ENCODE results near the gene BTNL9.

DNA sequence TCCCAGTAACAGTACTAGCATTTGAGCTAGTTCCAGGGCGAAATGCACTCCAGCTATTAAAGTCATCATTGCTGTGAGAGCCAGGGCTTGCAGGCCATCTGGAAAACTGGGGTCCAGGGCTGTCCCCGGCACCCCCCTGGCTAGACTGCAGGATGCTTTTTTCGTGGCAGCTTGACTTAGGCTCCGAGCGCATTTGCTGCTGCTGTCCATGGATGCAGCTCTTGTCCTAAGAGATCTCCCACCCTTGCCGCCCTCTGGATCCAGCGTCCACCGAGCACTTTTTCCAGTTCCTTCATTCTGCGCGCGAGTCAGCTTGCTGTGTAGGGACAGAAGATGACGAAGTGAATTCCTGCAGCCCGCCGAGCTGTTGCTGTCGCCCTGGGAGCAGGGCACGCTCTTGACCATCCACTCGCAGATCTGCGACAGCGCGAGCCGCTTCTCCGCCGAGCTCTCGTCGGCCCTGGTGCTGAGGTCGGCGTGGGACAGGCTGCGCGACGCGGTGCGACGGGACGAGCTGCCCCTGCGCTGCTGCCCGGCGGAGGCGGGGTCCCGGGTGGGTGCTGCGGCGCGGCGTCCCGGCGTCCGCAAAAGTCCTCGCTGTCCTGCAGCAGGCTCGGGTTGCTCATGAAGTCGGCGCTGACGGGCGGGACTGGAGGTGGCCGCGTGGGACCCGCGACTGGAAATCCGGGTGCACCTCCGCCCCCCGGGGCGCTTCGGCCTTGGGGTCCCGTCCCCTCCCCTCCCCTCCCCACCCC lies 60.2 kb downstream of the BTNL9 start:
- no peak for TF ChIP-seq RAD21 (IDR thresholded peaks at IDR 0.05; ENCODE audit: low read length)
- TF ChIP-seq, protein P1, sequence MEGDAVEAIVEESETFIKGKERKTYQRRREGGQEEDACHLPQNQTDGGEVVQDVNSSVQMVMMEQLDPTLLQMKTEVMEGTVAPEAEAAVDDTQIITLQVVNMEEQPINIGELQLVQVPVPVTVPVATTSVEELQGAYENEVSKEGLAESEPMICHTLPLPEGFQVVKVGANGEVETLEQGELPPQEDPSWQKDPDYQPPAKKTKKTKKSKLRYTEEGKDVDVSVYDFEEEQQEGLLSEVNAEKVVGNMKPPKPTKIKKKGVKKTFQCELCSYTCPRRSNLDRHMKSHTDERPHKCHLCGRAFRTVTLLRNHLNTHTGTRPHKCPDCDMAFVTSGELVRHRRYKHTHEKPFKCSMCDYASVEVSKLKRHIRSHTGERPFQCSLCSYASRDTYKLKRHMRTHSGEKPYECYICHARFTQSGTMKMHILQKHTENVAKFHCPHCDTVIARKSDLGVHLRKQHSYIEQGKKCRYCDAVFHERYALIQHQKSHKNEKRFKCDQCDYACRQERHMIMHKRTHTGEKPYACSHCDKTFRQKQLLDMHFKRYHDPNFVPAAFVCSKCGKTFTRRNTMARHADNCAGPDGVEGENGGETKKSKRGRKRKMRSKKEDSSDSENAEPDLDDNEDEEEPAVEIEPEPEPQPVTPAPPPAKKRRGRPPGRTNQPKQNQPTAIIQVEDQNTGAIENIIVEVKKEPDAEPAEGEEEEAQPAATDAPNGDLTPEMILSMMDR (conservative IDR thresholded peaks at IDR 0.05; ENCODE audit: low read depth, low read length): no peak
- TF ChIP-seq RCOR1 (IDR thresholded peaks at IDR 0.05; ENCODE audit: insufficient replicate concordance, low read length): no peak
- TF ChIP-seq POLR2A (IDR thresholded peaks at IDR 0.05; ENCODE audit: low read depth, low read length): no peak
- no peak for TF ChIP-seq RFX5 (IDR thresholded peaks at IDR 0.05; ENCODE audit: low read depth, low read length)
- TF ChIP-seq, protein P2, sequence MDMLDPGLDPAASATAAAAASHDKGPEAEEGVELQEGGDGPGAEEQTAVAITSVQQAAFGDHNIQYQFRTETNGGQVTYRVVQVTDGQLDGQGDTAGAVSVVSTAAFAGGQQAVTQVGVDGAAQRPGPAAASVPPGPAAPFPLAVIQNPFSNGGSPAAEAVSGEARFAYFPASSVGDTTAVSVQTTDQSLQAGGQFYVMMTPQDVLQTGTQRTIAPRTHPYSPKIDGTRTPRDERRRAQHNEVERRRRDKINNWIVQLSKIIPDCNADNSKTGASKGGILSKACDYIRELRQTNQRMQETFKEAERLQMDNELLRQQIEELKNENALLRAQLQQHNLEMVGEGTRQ (IDR thresholded peaks at IDR 0.05; ENCODE audit: low read depth, low read length): no peak
- TF ChIP-seq MXI1 (IDR thresholded peaks at IDR 0.05; ENCODE audit: borderline replicate concordance, low read depth, low read length): no peak
- no peak for TF ChIP-seq MAFK (IDR thresholded peaks at IDR 0.05; ENCODE audit: low read depth, low read length)
